Measurements from ENCODE around the gene CCDC13. TPM values are rescaled to one million over a fixed set of nuclear protein-coding genes. Genes with fewer than 3 reads are reported as not detected.

The CCDC13 gene
- polyA plus RNA-seq, 2 of the 4 experiments (the other 2 are of a cell fraction): 0.41 to 0.47 TPM

- POLR2A ChIA-PET: interaction anchor here (0.7 kb wide), 1 partner anchor 487 kb away, joined by 3 read pairs; no protein-coding TSS in a partner anchor
- FAIRE-seq: no peak
- no peak for TF ChIP-seq REST (IDR thresholded peaks at IDR 0.05)
- no peak for TF ChIP-seq MAZ (IDR thresholded peaks at IDR 0.05; ENCODE audit: borderline replicate concordance, low read depth, low read length)
- TF ChIP-seq KDM1A (IDR thresholded peaks at IDR 0.05; ENCODE audit: low read depth): no peak
- TF ChIP-seq RFX5 (IDR thresholded peaks at IDR 0.05): no peak
- TF ChIP-seq FOSB (CRISPR knock-in tag; IDR thresholded peaks at IDR 0.05): no peak
- no peak for TF ChIP-seq PBX3 (IDR thresholded peaks at IDR 0.05)
- TF ChIP-seq BCL3 (IDR thresholded peaks at IDR 0.05): no peak
- TF ChIP-seq ZFP36 (IDR thresholded peaks at IDR 0.05; ENCODE audit: borderline replicate concordance, partially characterized antibody): no peak
- no peak for TF ChIP-seq USF2 (IDR thresholded peaks at IDR 0.05)
- no peak for TF ChIP-seq FOSL2 (IDR thresholded peaks at IDR 0.05)
- TF ChIP-seq FOSL2 (CRISPR knock-in tag; IDR thresholded peaks at IDR 0.05): no peak
- no peak for TF ChIP-seq CHD4 (IDR thresholded peaks at IDR 0.05; ENCODE audit: borderline replicate concordance)
- no peak for TF ChIP-seq JUNB (IDR thresholded peaks at IDR 0.05)
- no peak for TF ChIP-seq SMC3 (IDR thresholded peaks at IDR 0.05)
- TF ChIP-seq, protein P1, sequence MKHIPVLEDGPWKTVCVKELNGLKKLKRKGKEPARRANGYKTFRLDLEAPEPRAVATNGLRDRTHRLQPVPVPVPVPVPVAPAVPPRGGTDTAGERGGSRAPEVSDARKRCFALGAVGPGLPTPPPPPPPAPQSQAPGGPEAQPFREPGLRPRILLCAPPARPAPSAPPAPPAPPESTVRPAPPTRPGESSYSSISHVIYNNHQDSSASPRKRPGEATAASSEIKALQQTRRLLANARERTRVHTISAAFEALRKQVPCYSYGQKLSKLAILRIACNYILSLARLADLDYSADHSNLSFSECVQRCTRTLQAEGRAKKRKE (CRISPR knock-in tag; IDR thresholded peaks at IDR 0.05; ENCODE audit: low read depth): no peak
- no peak for TF ChIP-seq TFCP2L1 (CRISPR knock-in tag; IDR thresholded peaks at IDR 0.05)
- TF ChIP-seq MAX (IDR thresholded peaks at IDR 0.05): no peak
- TF ChIP-seq ELK1 (IDR thresholded peaks at IDR 0.05; ENCODE audit: low read depth, low read length): no peak
- no peak for TF ChIP-seq HMGXB4 (CRISPR knock-in tag; IDR thresholded peaks at IDR 0.05; ENCODE audit: borderline replicate concordance)
- TF ChIP-seq POLR2A (IDR thresholded peaks at IDR 0.05; ENCODE audit: low read length): no peak
- CTCF ChIA-PET: interaction anchor here (1.0 to 2.2 kb wide), 3 partner anchors 16 to 36 kb away, joined by 3 to 7 read pairs (median 3); no protein-coding TSS in a partner anchor
- Histone ChIP-seq H3K4me2 (no peak overlapping the region), H3K4me1 (no peaks in the 10 kb centered on the region), H3K4me3 (no peak overlapping the region), H3K9me3 (no peaks in the 10 kb centered on the region), H3K27ac (no peak overlapping the region)
- 35% methylated on average over 2 of the region's 2 CpGs for WGBS (ENCODE audit: missing lambda C conversion rate)
- ATAC-seq: no peak
- no peak for DNase-seq (ENCODE audit: low read depth in 1 of 2, low spot score in 1 of 2)
Observed at GRCh38 chr3:42814914-42815507, 42.0 kb upstream of the CCDC13 start.

All from A549 (cell line).